IMR-90 (cell line): ENCODE results near the gene CFAP61. TPM values are rescaled to one million over a fixed set of nuclear protein-coding genes. Genes with fewer than 3 reads are reported as not detected.

Experiments
- ATAC-seq: fragments of 200-7000 bp; cut with Tn5 transposase; 2 replicates; pipeline ENCODE4 v1.9.1; 2020; ENCODE audit warnings: low read depth, mild to moderate bottlenecking, moderate library complexity
- BruUV-seq: library from RNA; stranded (reverse); fragments of 400-500 nt; replicated peaks from 2 replicates; lab custom pipeline; 2021; lab: Mats Ljungman, UMichigan
- CTCF ChIA-PET: fragments of 300-600 bp; formaldehyde crosslinking; extraction: SDS; loops from one replicate; lab custom pipeline; 2021; ENCODE audit warnings: antibody characterized with exemption; lab: Yijun Ruan, JAX
- POLR2A ChIA-PET: fragments of 300-600 bp; sonication (Branson Sonifier 250); formaldehyde crosslinking; loops from one replicate; lab custom pipeline; 2022; ENCODE audit warnings: antibody characterized with exemption; ENCODE audit not compliant: unreplicated experiment; lab: Charles Lee
- DNase-seq: peaks from one replicate; pipeline ENCODE4 v3.0.0; 2013
- H2AFZ ChIP-seq: replicated peaks from 2 replicates; pipeline ENCODE3; 2013; ENCODE audit warnings: low read length, mild to moderate bottlenecking; ENCODE audit not compliant: poor library complexity
- H2AK5ac ChIP-seq: 2 replicates; pipeline ENCODE4 v1.6.1; 2013; ENCODE audit warnings: low read depth, low read length, inconsistent platforms
- H2AK9ac ChIP-seq: replicated peaks from 2 replicates; pipeline ENCODE3; 2013; ENCODE audit warnings: mild to moderate bottlenecking, low read depth, low read length, moderate library complexity; ENCODE audit not compliant: poor library complexity
- H2BK120ac ChIP-seq: 2 replicates; pipeline ENCODE4 v1.6.1; 2013; ENCODE audit warnings: low read depth, low read length, inconsistent platforms
- H2BK15ac ChIP-seq: 3 replicates; pipeline ENCODE4 v1.6.1; 2013; ENCODE audit warnings: low read depth, low read length, inconsistent platforms
- H2BK20ac ChIP-seq: 2 replicates; pipeline ENCODE4 v1.6.1; 2013; ENCODE audit warnings: low read depth, mild to moderate bottlenecking, inconsistent platforms, low read length, moderate library complexity
- H2BK5ac ChIP-seq: 2 replicates; pipeline ENCODE4 v1.6.1; 2013; ENCODE audit warnings: mild to moderate bottlenecking, low read depth, low read length, inconsistent platforms; ENCODE audit not compliant: poor library complexity, severe bottlenecking
- H3K14ac ChIP-seq: replicated peaks from 2 replicates; pipeline ENCODE4 v1.6.1; 2013; ENCODE audit warnings: low read depth, low read length, inconsistent platforms
- H3K18ac ChIP-seq: 2 replicates; pipeline ENCODE4 v1.6.1; 2013; ENCODE audit warnings: low read depth, low read length, control low read depth
- H3K23ac ChIP-seq: 2 replicates; pipeline ENCODE4 v1.6.1; 2013; ENCODE audit warnings: low read depth, low read length, inconsistent platforms
- H3K27ac ChIP-seq: 2 replicates; pipeline ENCODE4 v1.5.1; 2013; ENCODE audit warnings: mild to moderate bottlenecking, control low read depth, low read length; ENCODE audit not compliant: insufficient read depth
- H3K27me3 ChIP-seq: 2 replicates; pipeline ENCODE4 v1.6.1; 2013; ENCODE audit warnings: low read length; ENCODE audit not compliant: control insufficient read depth, insufficient read depth
- H3K36me3 ChIP-seq: 2 replicates; pipeline ENCODE4 v1.6.1; 2013; ENCODE audit warnings: low read length, mixed read lengths; ENCODE audit not compliant: control insufficient read depth, insufficient read depth
- H3K4ac ChIP-seq: 2 replicates; pipeline ENCODE4 v1.6.1; 2013; ENCODE audit warnings: low read depth, low read length, inconsistent platforms
- H3K4me1 ChIP-seq: 2 replicates; pipeline ENCODE4 v1.6.1; 2013; ENCODE audit warnings: low read length, mixed read lengths; ENCODE audit not compliant: control insufficient read depth, insufficient read depth
- H3K4me2 ChIP-seq: 2 replicates; pipeline ENCODE4 v1.6.1; 2013; ENCODE audit warnings: low read depth, mild to moderate bottlenecking, control low read depth, low read length, moderate library complexity
- H3K4me3 ChIP-seq: 2 replicates; pipeline ENCODE4 v1.5.1; 2013; ENCODE audit warnings: low read depth, mild to moderate bottlenecking, control low read depth, low read length, moderate library complexity; ENCODE audit not compliant: insufficient read depth
- H3K56ac ChIP-seq: 2 replicates; pipeline ENCODE4 v1.6.1; 2013; ENCODE audit warnings: low read length, inconsistent platforms; ENCODE audit not compliant: insufficient read depth; ENCODE audit errors: extremely low read depth
- H3K79me1 ChIP-seq, 2 experiments: 2 replicates each; pipeline ENCODE4 v1.6.1; 2013; ENCODE audit warnings: low read length in 2 of 2, inconsistent platforms in 1 of 2, low read depth in 1 of 2
- H3K9ac ChIP-seq: 2 replicates; pipeline ENCODE4 v1.6.1; 2013; ENCODE audit warnings: low read depth, low read length, control low read depth
- H3K9me1 ChIP-seq: 2 replicates; pipeline ENCODE4 v1.6.1; 2013; ENCODE audit warnings: low read length, inconsistent platforms; ENCODE audit not compliant: insufficient read depth
- H3K9me3 ChIP-seq: 2 replicates; pipeline ENCODE4 v1.6.1; 2013; ENCODE audit warnings: low read length; ENCODE audit not compliant: control insufficient read depth, insufficient read depth
- H4K20me1 ChIP-seq: 2 replicates; pipeline ENCODE4 v1.6.1; 2013; ENCODE audit warnings: low read length, inconsistent platforms; ENCODE audit not compliant: insufficient read depth
- H4K5ac ChIP-seq: 2 replicates; pipeline ENCODE4 v1.6.1; 2013; ENCODE audit warnings: mild to moderate bottlenecking, low read depth, low read length, control low read depth
- H4K8ac ChIP-seq, 2 experiments: 2 replicates each; pipeline ENCODE4 v1.6.1; 2013; ENCODE audit warnings: low read depth in 2 of 2, low read length in 2 of 2, control low read depth in 1 of 2, inconsistent platforms in 1 of 2
- H4K91ac ChIP-seq: 2 replicates; pipeline ENCODE4 v1.6.1; 2013; ENCODE audit warnings: low read depth, low read length, inconsistent platforms; ENCODE audit not compliant: insufficient read depth
- BHLHE40 ChIP-seq: fragments of 150-350 bp; IDR thresholded peaks from 2 replicates; pipeline ENCODE4 v1.6.1; 2016; ENCODE audit warnings: mild to moderate bottlenecking, low read depth, low read length
- CEBPB ChIP-seq: IDR thresholded peaks from 2 replicates; pipeline ENCODE4 v1.6.1; 2012; ENCODE audit warnings: low read depth, low read length, improper control_type of control experiment
- CHD1 ChIP-seq: IDR thresholded peaks from 2 replicates; pipeline ENCODE4 v1.6.1; 2012; ENCODE audit warnings: low read depth, low read length, improper control_type of control experiment
- FOS ChIP-seq: fragments of 150-350 bp; IDR thresholded peaks from 2 replicates; pipeline ENCODE4 v1.6.1; 2016; ENCODE audit warnings: low read depth, low read length
- MAFK ChIP-seq: IDR thresholded peaks from 2 replicates; pipeline ENCODE4 v1.6.1; 2012; ENCODE audit warnings: low read depth, low read length, improper control_type of control experiment
- MAZ ChIP-seq: IDR thresholded peaks from 2 replicates; pipeline ENCODE4 v1.6.1; 2012; ENCODE audit warnings: low read depth, mild to moderate bottlenecking, low read length, improper control_type of control experiment, moderate library complexity, borderline replicate concordance
- MXI1 ChIP-seq: IDR thresholded peaks from 2 replicates; pipeline ENCODE4 v1.6.1; 2012; ENCODE audit warnings: low read depth, mild to moderate bottlenecking, low read length, moderate library complexity, borderline replicate concordance
- NFE2L2 ChIP-seq: fragments of 150-350 bp; IDR thresholded peaks from 2 replicates; pipeline ENCODE4 v1.6.1; 2016; ENCODE audit warnings: low read depth, mild to moderate bottlenecking, low read length
- POLR2A ChIP-seq: IDR thresholded peaks from 2 replicates; pipeline ENCODE4 v1.6.1; 2012; ENCODE audit warnings: mild to moderate bottlenecking, low read depth, low read length
- RAD21 ChIP-seq: IDR thresholded peaks from 2 replicates; pipeline ENCODE4 v1.6.1; 2012; ENCODE audit warnings: low read length, improper control_type of control experiment
- RCOR1 ChIP-seq: IDR thresholded peaks from 2 replicates; pipeline ENCODE4 v1.6.1; 2012; ENCODE audit warnings: mild to moderate bottlenecking, low read length, improper control_type of control experiment; ENCODE audit not compliant: insufficient replicate concordance
- RFX5 ChIP-seq: IDR thresholded peaks from 2 replicates; pipeline ENCODE4 v1.8.0; 2012; ENCODE audit warnings: low read depth, mild to moderate bottlenecking, low read length, moderate library complexity
- SMC3 ChIP-seq: fragments of 150-350 bp; IDR thresholded peaks from 2 replicates; pipeline ENCODE4 v1.6.1; 2016; ENCODE audit warnings: low read depth, mild to moderate bottlenecking, antibody characterized with exemption, low read length, moderate library complexity
- USF2 ChIP-seq: fragments of 150-350 bp; IDR thresholded peaks from 2 replicates; pipeline ENCODE4 v1.6.1; 2017; ENCODE audit warnings: mild to moderate bottlenecking, antibody characterized with exemption, low read length, low read depth
- WGBS, 2 experiments: methylation state at CpG; one replicate each; pipeline versions ENCODE4 v1.1.5 to v1.1.7; 2013; ENCODE audit warnings: missing lambda C conversion rate in 2 of 2; ENCODE audit not compliant: insufficient read length in 1 of 2; ENCODE audit errors: extremely low coverage in 2 of 2; 5-methylcytosine and 5-hydroxymethylcytosine counted together
- dilution Hi-C: fragments of 300-500 bp; cut with HindIII; formaldehyde crosslinking; loops from one replicate; pipeline ENCODE4 v1.14.3; 2018; ENCODE audit warnings: low sequenced_read_pairs; ENCODE audit not compliant: unreplicated experiment
- in situ Hi-C: fragments of 300-500 bp; cut with MboI; formaldehyde crosslinking; loops from 3 replicates; pipeline ENCODE4 v1.14.3; 2019; ENCODE audit warnings: low sequenced_read_pairs, inconsistent platforms, mixed read lengths
- intact Hi-C: fragments of 100-400 bp; cut with micrococcal nuclease; formaldehyde crosslinking; loops from 2 replicates; pipeline ENCODE4 v1.10.0; 2022
- polyA plus RNA-seq, 3 experiments: library from polyadenylated mRNA; depleted of rRNA; stranded (reverse); fragments of >200 nt; gene quantifications; 2 replicates each; pipeline ENCODE4 v1.2.3, GENCODE V29; 2012; ENCODE audit warnings: low replicate concordance in 1 of 3
- total RNA-seq: library from RNA; depleted of rRNA; stranded (reverse); fragments of >200 nt; gene quantifications from 2 replicates; pipeline ENCODE4 v1.2.3, GENCODE V29; 2012
- TF ChIP-seq, protein P1 (sequence below): fragments of 150-350 bp; IDR thresholded peaks from 2 replicates; pipeline ENCODE4 v1.6.1; 2016; ENCODE audit warnings: low read depth, mild to moderate bottlenecking, low read length, moderate library complexity, borderline replicate concordance
- TF ChIP-seq, protein P2 (sequence below): conservative IDR thresholded peaks from 2 replicates; pipeline ENCODE4 v1.5.1; 2012; ENCODE audit warnings: mild to moderate bottlenecking, low read depth, low read length, improper control_type of control experiment

Gene CFAP61
- total and polyA plus RNA-seq, 2 of the 4 experiments (the other 2 are of a cell fraction), result 0.07 TPM; not detected in 1

DNA sequence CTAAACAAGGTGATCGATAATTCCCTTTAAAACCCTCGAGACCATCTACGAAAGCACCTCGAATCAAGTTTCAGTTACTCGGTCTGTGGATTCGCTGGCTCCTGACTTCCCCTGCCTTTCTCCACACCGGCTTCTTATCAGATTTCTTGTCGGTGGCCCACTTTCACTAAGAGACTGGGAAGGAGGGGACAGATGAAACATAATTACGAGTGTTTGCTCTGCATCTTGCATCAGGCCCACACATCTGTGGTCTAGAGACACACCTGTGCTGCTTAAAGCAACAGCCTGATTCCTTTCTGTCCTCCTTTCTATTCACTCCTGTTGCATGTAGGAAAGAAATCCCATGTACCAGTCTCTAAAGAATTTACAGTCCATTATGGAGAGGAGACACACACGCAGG lies 353.3 kb downstream of the CFAP61 start:
- H2BK15ac ChIP-seq, result no peak overlapping the region
- H4K20me1 ChIP-seq, result no peaks in the 10 kb centered on the region
- in situ Hi-C loops (no loop called here), intact Hi-C loops (no loop called here), dilution Hi-C loops (no loop called here)
- no peak overlapping the region for H2AK5ac ChIP-seq
- no peak overlapping the region for H3K9ac ChIP-seq
- no peak overlapping the region for H2AFZ ChIP-seq
- ATAC-seq (no peak), DNase-seq (no peak)
- H3K27me3 ChIP-seq, result no peaks in the 10 kb centered on the region; the same call in none of the 2 replicates
- H3K18ac ChIP-seq, result no peak overlapping the region
- H3K27ac ChIP-seq, result no peak overlapping the region
- H3K36me3 ChIP-seq, result no peaks in the 10 kb centered on the region
- no peaks in the 10 kb centered on the region; the same call in 1 of the 2 replicates for H3K9me1 ChIP-seq
- H3K79me1 ChIP-seq, result no peaks in the 10 kb centered on the region
- H3K4me1 ChIP-seq, result no peaks in the 10 kb centered on the region
- H2BK20ac ChIP-seq, result no peak overlapping the region
- H4K91ac ChIP-seq, result no peak overlapping the region
- no peak overlapping the region for H3K56ac ChIP-seq
- H3K9me3 ChIP-seq, result no peaks in the 10 kb centered on the region
- WGBS, 2 experiments, result no CpG with 5 or more reads among the region's 10 CpGs
- TF ChIP-seq RCOR1 (no peak), SMC3 (no peak), RFX5 (no peak), MAZ (no peak), MXI1 (no peak), NFE2L2 (no peak), BHLHE40 (no peak), RAD21 (no peak), MAFK (no peak), USF2 (no peak), CHD1 (no peak), CEBPB (no peak), FOS (no peak), POLR2A (no peak)
- TF ChIP-seq, protein P1, sequence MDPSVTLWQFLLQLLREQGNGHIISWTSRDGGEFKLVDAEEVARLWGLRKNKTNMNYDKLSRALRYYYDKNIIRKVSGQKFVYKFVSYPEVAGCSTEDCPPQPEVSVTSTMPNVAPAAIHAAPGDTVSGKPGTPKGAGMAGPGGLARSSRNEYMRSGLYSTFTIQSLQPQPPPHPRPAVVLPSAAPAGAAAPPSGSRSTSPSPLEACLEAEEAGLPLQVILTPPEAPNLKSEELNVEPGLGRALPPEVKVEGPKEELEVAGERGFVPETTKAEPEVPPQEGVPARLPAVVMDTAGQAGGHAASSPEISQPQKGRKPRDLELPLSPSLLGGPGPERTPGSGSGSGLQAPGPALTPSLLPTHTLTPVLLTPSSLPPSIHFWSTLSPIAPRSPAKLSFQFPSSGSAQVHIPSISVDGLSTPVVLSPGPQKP, result no peak
- TF ChIP-seq, protein P2, sequence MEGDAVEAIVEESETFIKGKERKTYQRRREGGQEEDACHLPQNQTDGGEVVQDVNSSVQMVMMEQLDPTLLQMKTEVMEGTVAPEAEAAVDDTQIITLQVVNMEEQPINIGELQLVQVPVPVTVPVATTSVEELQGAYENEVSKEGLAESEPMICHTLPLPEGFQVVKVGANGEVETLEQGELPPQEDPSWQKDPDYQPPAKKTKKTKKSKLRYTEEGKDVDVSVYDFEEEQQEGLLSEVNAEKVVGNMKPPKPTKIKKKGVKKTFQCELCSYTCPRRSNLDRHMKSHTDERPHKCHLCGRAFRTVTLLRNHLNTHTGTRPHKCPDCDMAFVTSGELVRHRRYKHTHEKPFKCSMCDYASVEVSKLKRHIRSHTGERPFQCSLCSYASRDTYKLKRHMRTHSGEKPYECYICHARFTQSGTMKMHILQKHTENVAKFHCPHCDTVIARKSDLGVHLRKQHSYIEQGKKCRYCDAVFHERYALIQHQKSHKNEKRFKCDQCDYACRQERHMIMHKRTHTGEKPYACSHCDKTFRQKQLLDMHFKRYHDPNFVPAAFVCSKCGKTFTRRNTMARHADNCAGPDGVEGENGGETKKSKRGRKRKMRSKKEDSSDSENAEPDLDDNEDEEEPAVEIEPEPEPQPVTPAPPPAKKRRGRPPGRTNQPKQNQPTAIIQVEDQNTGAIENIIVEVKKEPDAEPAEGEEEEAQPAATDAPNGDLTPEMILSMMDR, result no peak
- no peak overlapping the region for H3K4ac ChIP-seq
- H4K5ac ChIP-seq, result no peak overlapping the region
- H2BK120ac ChIP-seq, result no peak overlapping the region
- H4K8ac ChIP-seq, result no peak overlapping the region
- no peak overlapping the region for H3K14ac ChIP-seq
- H3K23ac ChIP-seq, result no peak overlapping the region
- no peak overlapping the region for H3K4me3 ChIP-seq
- no peak overlapping the region for H2AK9ac ChIP-seq
- no peak overlapping the region for H2BK5ac ChIP-seq
- POLR2A ChIA-PET, result no interaction called here
- BruUV-seq, result no TSS peak
- no peak overlapping the region for H3K4me2 ChIP-seq
- CTCF ChIA-PET, result no interaction called here
